Measurements from ENCODE around the gene LYPD6.

DNA sequence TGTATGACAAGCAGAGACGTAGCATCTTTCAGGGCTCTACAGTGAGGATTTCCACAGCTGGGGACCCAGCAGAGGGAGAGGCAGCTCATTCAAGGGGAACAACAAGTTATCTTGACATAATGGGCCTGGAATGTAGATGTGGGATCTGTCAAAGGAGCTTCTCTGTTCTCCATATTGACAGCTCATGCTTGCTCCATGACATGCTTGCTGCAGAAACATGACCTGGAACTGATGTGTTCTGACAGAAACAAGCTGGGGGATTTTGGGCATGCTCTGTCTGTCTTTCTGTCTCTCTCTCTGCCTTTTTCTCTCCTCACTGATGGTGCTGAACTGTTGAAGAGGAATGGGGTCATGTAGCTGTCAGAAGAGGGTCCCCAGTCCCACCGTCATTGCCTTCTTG, 177.6 kb downstream of the LYPD6 start:
- TF ChIP-seq, protein P1, sequence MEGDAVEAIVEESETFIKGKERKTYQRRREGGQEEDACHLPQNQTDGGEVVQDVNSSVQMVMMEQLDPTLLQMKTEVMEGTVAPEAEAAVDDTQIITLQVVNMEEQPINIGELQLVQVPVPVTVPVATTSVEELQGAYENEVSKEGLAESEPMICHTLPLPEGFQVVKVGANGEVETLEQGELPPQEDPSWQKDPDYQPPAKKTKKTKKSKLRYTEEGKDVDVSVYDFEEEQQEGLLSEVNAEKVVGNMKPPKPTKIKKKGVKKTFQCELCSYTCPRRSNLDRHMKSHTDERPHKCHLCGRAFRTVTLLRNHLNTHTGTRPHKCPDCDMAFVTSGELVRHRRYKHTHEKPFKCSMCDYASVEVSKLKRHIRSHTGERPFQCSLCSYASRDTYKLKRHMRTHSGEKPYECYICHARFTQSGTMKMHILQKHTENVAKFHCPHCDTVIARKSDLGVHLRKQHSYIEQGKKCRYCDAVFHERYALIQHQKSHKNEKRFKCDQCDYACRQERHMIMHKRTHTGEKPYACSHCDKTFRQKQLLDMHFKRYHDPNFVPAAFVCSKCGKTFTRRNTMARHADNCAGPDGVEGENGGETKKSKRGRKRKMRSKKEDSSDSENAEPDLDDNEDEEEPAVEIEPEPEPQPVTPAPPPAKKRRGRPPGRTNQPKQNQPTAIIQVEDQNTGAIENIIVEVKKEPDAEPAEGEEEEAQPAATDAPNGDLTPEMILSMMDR (IDR thresholded peaks at IDR 0.05) = no peak
- TF ChIP-seq POLR2A (IDR thresholded peaks at IDR 0.05) (no peak), POLR2AphosphoS5 (IDR thresholded peaks at IDR 0.05) (no peak)
